T47D (cell line): ENCODE data around the gene ADAMTS15.

Source experiments
- DNase-seq, 2 experiments: peaks; one replicate each; pipeline versions ENCODE4 v3.0.0 to v3.0.0-alpha.2; 2011 to 2012; ENCODE audit warnings: low read depth in 1 of 2, low spot score in 1 of 2
- JUND ChIP-seq: IDR thresholded peaks from 2 replicates; pipeline ENCODE4 v1.6.1; 2012; ENCODE audit warnings: low read depth
- in situ Hi-C: cut with HindIII; loops from 2 replicates; pipeline ENCODE4 v1.10.0; 2016; ENCODE audit warnings: low sequenced_read_pairs, low pct_unique_long_range_greater_than_20kb

The ADAMTS15 gene

GRCh38 chr11:130459521-130459920 lies 11.1 kb downstream of the ADAMTS15 start:
- TF ChIP-seq JUND = no peak
- no peak for DNase-seq
- in situ Hi-C loops = no loop called here

GRCh38 chr11:130462101-130462885 lies 13.8 kb downstream of the ADAMTS15 start:
- no peak for TF ChIP-seq JUND
- in situ Hi-C loops = no loop called here
- DNase-seq = no peak

DNA sequence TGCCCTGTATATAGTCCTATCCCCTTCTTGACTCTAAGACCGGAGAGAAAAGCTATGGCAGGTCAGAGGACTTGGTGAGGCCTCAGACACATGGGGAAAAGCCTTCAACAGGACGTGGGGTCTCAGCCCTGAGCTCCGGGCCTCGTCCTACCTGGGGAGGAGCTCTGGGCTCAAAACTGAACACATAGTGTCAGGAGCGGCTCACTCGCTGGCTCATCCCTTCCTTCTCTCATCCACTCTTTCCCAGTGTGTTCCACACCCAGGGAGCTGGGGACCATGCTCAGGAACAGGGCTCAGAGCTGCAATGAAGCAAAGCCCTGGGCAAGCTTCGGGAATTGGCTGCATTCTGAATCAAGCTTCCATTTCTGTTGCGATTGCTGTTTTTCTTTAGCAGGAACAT lies 14.5 kb downstream of the ADAMTS15 start:
- in situ Hi-C loops = no loop called here
- no peak for TF ChIP-seq JUND
- no peak for DNase-seq

GRCh38 chr11:130464291-130464812 lies 15.9 kb downstream of the ADAMTS15 start:
- in situ Hi-C loops = no loop called here
- DNase-seq = no peak
- TF ChIP-seq JUND = no peak

DNA sequence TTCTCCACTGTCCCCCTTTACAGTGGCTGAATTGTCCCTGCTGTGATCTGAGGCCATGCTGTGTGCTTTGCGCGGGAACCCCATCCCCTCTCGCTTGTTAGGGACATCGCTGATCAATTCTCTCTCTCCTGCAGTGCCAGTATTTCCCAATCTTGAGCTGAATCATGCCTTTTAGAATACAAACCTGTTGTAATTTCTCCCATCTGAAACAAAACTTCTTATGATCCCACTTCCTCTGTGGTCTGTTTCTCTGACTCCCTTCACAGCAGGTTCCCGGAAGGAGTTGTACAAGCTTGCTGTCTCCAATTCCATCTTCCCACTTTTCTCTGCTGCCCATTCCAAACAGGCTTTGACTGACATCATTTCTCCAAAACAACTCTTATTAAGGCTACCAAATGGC lies 16.8 kb downstream of the ADAMTS15 start:
- no peak for DNase-seq
- in situ Hi-C loops = no loop called here
- no peak for TF ChIP-seq JUND

DNA sequence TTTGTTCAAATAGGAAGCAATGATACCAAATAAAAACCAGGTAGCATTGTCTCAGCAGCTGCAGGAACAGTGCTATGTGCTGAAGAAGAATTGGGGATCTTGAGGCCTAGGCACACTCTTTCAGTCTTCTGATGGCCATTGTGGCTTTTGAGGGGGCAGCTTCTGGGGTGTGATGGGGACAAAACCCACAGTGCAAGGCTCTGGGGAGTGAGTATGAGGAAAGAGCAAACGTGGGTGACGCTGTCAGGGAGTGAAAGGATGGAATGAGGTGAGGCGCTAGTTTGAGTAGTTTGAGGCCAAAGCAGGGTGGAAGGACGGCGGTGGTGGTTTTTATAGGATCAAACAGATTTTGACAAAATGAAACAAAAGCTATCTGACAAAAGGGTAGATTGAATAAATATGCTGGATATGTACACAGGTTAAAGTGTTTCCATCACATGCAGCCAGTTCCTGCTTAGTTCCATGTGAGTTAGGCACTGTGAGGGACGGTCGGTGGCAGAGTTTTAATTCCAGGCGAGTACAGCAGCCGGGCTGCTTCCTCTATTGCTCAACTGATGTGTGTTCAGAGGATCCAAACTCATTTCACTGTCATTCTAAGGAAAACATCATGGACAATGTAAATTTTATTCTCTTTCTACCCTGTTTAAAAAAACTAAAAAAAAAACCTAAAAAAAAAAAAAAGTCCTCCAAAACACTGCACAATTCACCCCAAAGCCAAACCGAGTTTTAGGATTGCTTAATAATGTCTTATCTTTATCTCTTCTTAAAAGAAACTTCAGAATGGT lies 18.9 kb downstream of the ADAMTS15 start:
- no peak for DNase-seq
- TF ChIP-seq JUND = no peak
- in situ Hi-C loops = no loop called here

GRCh38 chr11:130469181-130469580 lies 20.7 kb downstream of the ADAMTS15 start:
- no peak for DNase-seq
- TF ChIP-seq JUND = no peak
- in situ Hi-C loops = no loop called here

DNA sequence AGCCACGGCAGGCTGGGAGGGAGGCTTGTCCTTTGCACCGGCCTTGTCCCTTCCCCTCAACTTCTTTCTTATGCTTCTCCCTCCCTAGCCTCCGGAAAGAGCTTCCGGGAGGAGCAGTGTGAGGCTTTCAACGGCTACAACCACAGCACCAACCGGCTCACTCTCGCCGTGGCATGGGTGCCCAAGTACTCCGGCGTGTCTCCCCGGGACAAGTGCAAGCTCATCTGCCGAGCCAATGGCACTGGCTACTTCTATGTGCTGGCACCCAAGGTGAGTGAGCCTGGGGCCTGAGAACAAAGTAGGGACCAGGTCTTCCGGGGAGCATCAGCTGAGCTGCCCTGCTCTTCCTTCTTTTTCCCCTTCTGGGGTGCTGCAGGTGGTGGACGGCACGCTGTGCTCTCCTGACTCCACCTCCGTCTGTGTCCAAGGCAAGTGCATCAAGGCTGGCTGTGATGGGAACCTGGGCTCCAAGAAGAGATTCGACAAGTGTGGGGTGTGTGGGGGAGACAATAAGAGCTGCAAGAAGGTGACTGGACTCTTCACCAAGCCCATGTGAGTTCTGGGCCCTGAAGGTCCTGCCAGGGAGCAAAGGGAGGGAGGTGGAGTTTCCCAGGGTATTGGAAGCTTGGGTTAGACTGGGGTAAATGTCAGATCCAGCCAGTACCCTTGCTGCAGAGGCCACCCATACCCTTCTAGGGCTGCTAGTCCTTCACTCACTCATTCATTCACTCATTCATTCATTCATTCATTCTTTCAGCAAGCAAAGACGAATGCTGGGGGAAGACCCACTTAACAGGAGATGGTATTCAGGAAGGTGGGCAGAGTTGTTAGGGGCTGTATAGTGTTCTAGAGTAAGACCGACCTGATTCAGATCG lies 22.6 kb downstream of the ADAMTS15 start:
- no peak for DNase-seq
- TF ChIP-seq JUND = no peak
- in situ Hi-C loops = no loop called here

DNA sequence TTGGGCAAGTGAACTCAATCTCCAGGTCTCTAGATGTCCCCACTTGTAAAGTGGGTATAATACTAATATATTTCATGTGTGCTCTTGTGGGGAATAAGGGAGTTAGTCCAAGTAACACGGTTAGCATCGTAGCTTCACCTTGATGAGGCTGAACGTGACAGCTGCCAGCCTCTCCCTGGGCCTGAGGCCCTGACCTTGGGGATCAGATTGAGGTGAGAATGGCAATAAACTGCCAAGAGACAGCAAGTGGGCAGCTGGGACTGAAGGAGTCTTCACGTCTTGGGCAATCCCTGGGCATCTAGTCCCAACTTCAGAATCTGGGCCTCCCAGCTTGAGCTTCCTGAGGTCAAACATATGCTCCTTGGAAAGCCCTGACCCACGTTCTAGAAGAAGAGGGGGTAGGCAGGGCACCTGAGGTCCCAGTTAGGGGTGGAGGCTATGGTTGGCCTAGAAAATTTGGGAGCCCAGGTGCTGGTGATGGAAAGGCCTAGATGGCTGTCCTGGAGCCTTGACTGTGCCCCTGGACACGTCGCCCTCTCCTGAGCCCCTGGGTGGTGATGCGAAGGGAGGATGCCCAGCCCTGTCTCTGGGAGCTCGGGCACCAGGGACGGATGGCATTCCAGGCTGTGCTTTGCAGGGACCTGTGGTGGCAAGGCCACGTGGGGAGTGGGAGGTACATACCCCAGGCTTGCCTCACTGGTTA lies 23.4 kb downstream of the ADAMTS15 start:
- in situ Hi-C loops = no loop called here
- no peak for DNase-seq
- no peak for TF ChIP-seq JUND

GRCh38 chr11:130472434-130472961 lies 24.1 kb downstream of the ADAMTS15 start:
- in situ Hi-C loops = no loop called here
- no peak for TF ChIP-seq JUND
- DNase-seq = no peak

DNA sequence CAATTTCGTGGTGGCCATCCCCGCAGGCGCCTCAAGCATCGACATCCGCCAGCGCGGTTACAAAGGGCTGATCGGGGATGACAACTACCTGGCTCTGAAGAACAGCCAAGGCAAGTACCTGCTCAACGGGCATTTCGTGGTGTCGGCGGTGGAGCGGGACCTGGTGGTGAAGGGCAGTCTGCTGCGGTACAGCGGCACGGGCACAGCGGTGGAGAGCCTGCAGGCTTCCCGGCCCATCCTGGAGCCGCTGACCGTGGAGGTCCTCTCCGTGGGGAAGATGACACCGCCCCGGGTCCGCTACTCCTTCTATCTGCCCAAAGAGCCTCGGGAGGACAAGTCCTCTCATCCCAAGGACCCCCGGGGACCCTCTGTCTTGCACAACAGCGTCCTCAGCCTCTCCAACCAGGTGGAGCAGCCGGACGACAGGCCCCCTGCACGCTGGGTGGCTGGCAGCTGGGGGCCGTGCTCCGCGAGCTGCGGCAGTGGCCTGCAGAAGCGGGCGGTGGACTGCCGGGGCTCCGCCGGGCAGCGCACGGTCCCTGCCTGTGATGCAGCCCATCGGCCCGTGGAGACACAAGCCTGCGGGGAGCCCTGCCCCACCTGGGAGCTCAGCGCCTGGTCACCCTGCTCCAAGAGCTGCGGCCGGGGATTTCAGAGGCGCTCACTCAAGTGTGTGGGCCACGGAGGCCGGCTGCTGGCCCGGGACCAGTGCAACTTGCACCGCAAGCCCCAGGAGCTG lies 24.8 kb downstream of the ADAMTS15 start:
- TF ChIP-seq JUND = no peak
- in situ Hi-C loops = no loop called here
- DNase-seq = no peak
